GM19240 (cell line): Measurements from ENCODE around the gene SERPINE2.

ENCODE experiments used
- DNase-seq: peaks from one replicate; pipeline ENCODE4 v3.0.0; 2011; ENCODE audit warnings: low spot score; ENCODE audit not compliant: insufficient read length

The SERPINE2 gene

GRCh38 chr2:224039080-224039769 lies at the start of gene SERPINE2:
SERPINE2 (minus strand) TSS chr2:224039286; CDS start chr2:224001900, 37,386 bp downstream.
- DNase-seq, result no peak

- no peak for DNase-seq
These were observed 47.3 kb upstream of the SERPINE2 start for GRCh38 chr2:224086226-224086914.

- DNase-seq, result no peak
These were observed 46.7 kb upstream of the SERPINE2 start for GRCh38 chr2:224085811-224086210.

GRCh38 chr2:224085246-224085645 lies 46.2 kb upstream of the SERPINE2 start:
- no peak for DNase-seq

GRCh38 chr2:224084266-224084892 lies 45.3 kb upstream of the SERPINE2 start:
- DNase-seq, result no peak

GRCh38 chr2:224083638-224084037 lies 44.6 kb upstream of the SERPINE2 start:
- no peak for DNase-seq

- no peak for DNase-seq
These were observed 39.6 kb upstream of the SERPINE2 start for GRCh38 chr2:224078656-224079055.

GRCh38 chr2:224077773-224078507 lies 38.9 kb upstream of the SERPINE2 start:
- DNase-seq, result no peak

GRCh38 chr2:224075588-224075987 lies 36.5 kb upstream of the SERPINE2 start:
- no peak for DNase-seq

GRCh38 chr2:224073676-224074075 lies 34.6 kb upstream of the SERPINE2 start:
- no peak for DNase-seq

GRCh38 chr2:224072541-224073188 lies 33.6 kb upstream of the SERPINE2 start:
- DNase-seq, result no peak

- DNase-seq, result no peak
These were observed 30.1 kb upstream of the SERPINE2 start for GRCh38 chr2:224069172-224069571.

- DNase-seq, result no peak
These were observed 24.2 kb upstream of the SERPINE2 start for GRCh38 chr2:224063298-224063648.

GRCh38 chr2:224062481-224063297 lies 23.6 kb upstream of the SERPINE2 start:
- DNase-seq, result no peak

GRCh38 chr2:224060783-224061482 lies 21.8 kb upstream of the SERPINE2 start:
- no peak for DNase-seq

GRCh38 chr2:224059178-224059577 lies 20.1 kb upstream of the SERPINE2 start:
- DNase-seq, result no peak

GRCh38 chr2:224058048-224058775 lies 19.1 kb upstream of the SERPINE2 start:
- DNase-seq, result no peak

- DNase-seq, result no peak
These were observed 17.8 kb upstream of the SERPINE2 start for GRCh38 chr2:224056889-224057288.

GRCh38 chr2:224055101-224055500 lies 16.0 kb upstream of the SERPINE2 start:
- no peak for DNase-seq
